K562 (cell line): ENCODE data around the gene SCN1A. TPM values are rescaled to one million over a fixed set of nuclear protein-coding genes. Genes with fewer than 3 reads are reported as not detected.

Source experiments
- ATAC-seq: fragments of 200-7000 bp; cut with Tn5 transposase; 3 replicates; pipeline ENCODE4 v1.9.1; 2020; ENCODE audit warnings: moderate library complexity
- BruUV-seq: library from RNA; stranded (reverse); fragments of 400-500 nt; replicated peaks from 2 replicates; lab custom pipeline; 2021; lab: Mats Ljungman, UMichigan
- CTCF ChIA-PET: fragments of 300-600 bp; formaldehyde crosslinking; extraction: SDS; loops from one replicate; lab custom pipeline; 2021; ENCODE audit warnings: low intra/inter-chr PET ratio; lab: Yijun Ruan, JAX
- POLR2A ChIA-PET: fragments of 300-600, 350-650 bp; sonication (Branson Sonifier 250); formaldehyde crosslinking; extraction: SDS; loops from one replicate; lab custom pipeline; 2021; ENCODE audit warnings: antibody characterized with exemption, inconsistent platforms; lab: Yijun Ruan, JAX
- DNase-seq, 4 experiments: peaks; one replicate each; pipeline versions ENCODE4 v3.0.0 to v3.0.0-alpha.2; 2011 to 2018; ENCODE audit warnings: low spot score in 3 of 4, mixed read lengths in 3 of 4; ENCODE audit errors: extremely low read depth in 1 of 4
- FAIRE-seq: peaks from 2 replicates; lab custom pipeline; 2011; peaks lifted over from hg19 to GRCh38; lab: Jason Lieb, UNC
- H2AFZ ChIP-seq: 2 replicates; pipeline ENCODE4 v1.6.0; 2011; ENCODE audit warnings: low read depth, low read length, control low read depth, inconsistent platforms
- H3K27ac ChIP-seq: fragments of 200-600 bp; 3 replicates; pipeline ENCODE4 v1.8.0; 2011; ENCODE audit warnings: low read depth, mild to moderate bottlenecking, control low read depth, inconsistent platforms, low read length, moderate library complexity, mixed read lengths; ENCODE audit errors: extremely low read depth
- H3K27me3 ChIP-seq, 2 experiments: fragments of 300-600 bp in 1 of 2; 2 replicates in 1 of 2; 3 replicates in 1 of 2; pipeline versions ENCODE4 v1.6.0 to v1.8.0; 2011; ENCODE audit warnings: inconsistent platforms in 2 of 2, low read length in 2 of 2, mild to moderate bottlenecking in 1 of 2, mixed read lengths in 1 of 2, moderate library complexity in 1 of 2; ENCODE audit not compliant: control insufficient read depth in 2 of 2, insufficient read depth in 2 of 2
- H3K36me3 ChIP-seq: fragments of 300-600 bp; 3 replicates; pipeline ENCODE4 v1.8.0; 2011; ENCODE audit warnings: mild to moderate bottlenecking, low read length, inconsistent platforms; ENCODE audit not compliant: control insufficient read depth, insufficient read depth
- H3K4me1 ChIP-seq, 2 experiments: fragments of 200-600 bp in 1 of 2; replicated peaks in 1 of 2; 2 replicates in 1 of 2; 3 replicates in 1 of 2; pipeline versions ENCODE4 v1.5.1 to v1.8.0; 2011; ENCODE audit warnings: inconsistent platforms in 2 of 2, low read length in 2 of 2, mild to moderate bottlenecking in 1 of 2, mixed read lengths in 1 of 2, moderate library complexity in 1 of 2; ENCODE audit not compliant: control insufficient read depth in 2 of 2, insufficient read depth in 2 of 2
- H3K4me2 ChIP-seq: 2 replicates; pipeline ENCODE4 v1.6.1; 2011; ENCODE audit warnings: low read length, control low read depth, inconsistent platforms, mixed read lengths; ENCODE audit not compliant: insufficient read depth
- H3K4me3 ChIP-seq: fragments of 200-600 bp; sonication (generic), shearing (Covaris generic); 2 replicates; pipeline ENCODE4 v1.5.1; 2016; ENCODE audit warnings: control low read depth, inconsistent platforms
- H3K79me2 ChIP-seq: fragments of 200-600 bp; 3 replicates; pipeline ENCODE4 v1.8.0; 2011; ENCODE audit warnings: low read length, inconsistent platforms; ENCODE audit not compliant: control insufficient read depth, insufficient read depth
- H3K9ac ChIP-seq, 2 experiments: 2 replicates each; pipeline versions ENCODE4 v1.6.0 to v1.6.1; 2011; ENCODE audit warnings: low read depth in 2 of 2, low read length in 2 of 2, control low read depth in 1 of 2, inconsistent platforms in 1 of 2, mild to moderate bottlenecking in 1 of 2, mixed read lengths in 1 of 2; ENCODE audit not compliant: insufficient read depth in 1 of 2
- H3K9me1 ChIP-seq: one replicate; pipeline ENCODE4 v1.6.0; 2011; ENCODE audit warnings: inconsistent platforms, mild to moderate bottlenecking, low read length, moderate library complexity; ENCODE audit not compliant: control insufficient read depth, insufficient read depth
- H3K9me3 ChIP-seq: replicated peaks from 2 replicates; pipeline ENCODE4 v1.5.1; 2011; ENCODE audit warnings: low read depth, low read length, inconsistent platforms; ENCODE audit not compliant: control insufficient read depth, insufficient read depth
- H4K20me1 ChIP-seq: replicated peaks from 2 replicates; pipeline ENCODE4 v1.6.1; 2011; ENCODE audit warnings: low read length, inconsistent platforms, mixed read lengths; ENCODE audit not compliant: control insufficient read depth, insufficient read depth
- BCOR ChIP-seq: fragments of 450-650 bp; IDR thresholded peaks from 2 replicates; pipeline ENCODE4 v1.6.1; 2016
- CBFB ChIP-seq: sonication (generic); formaldehyde crosslinking; IDR thresholded peaks from 2 replicates; pipeline ENCODE4 v1.4.0; 2020; ENCODE audit warnings: mild to moderate bottlenecking, missing genetic modification reagents
- E2F3 ChIP-seq: fragments of 250-450 bp; sonication (Bioruptor Pico); IDR thresholded peaks from 2 replicates; pipeline ENCODE4 v1.4.0; 2020; ENCODE audit warnings: mild to moderate bottlenecking
- ETV5 ChIP-seq: sonication (generic); formaldehyde crosslinking; IDR thresholded peaks from 2 replicates; pipeline ENCODE4 v1.4.0; 2020; ENCODE audit warnings: low read depth, mild to moderate bottlenecking, missing genetic modification reagents
- NCOA4 ChIP-seq: fragments of 450-650 bp; IDR thresholded peaks from 2 replicates; pipeline ENCODE4 v1.6.1; 2018; ENCODE audit warnings: mild to moderate bottlenecking; ENCODE audit not compliant: partially characterized antibody
- RBBP5 ChIP-seq: fragments of 200-600 bp; sonication (generic); IDR thresholded peaks from 2 replicates; pipeline ENCODE4 v1.6.1; 2012; ENCODE audit warnings: borderline replicate concordance, mild to moderate bottlenecking, low read length, control low read depth, inconsistent platforms; ENCODE audit not compliant: insufficient read depth, poor library complexity, severe bottlenecking
- RBM15 ChIP-seq: fragments of 200-400 bp; formaldehyde crosslinking; IDR thresholded peaks from 2 replicates; pipeline ENCODE4 v1.6.1; 2018; ENCODE audit warnings: mild to moderate bottlenecking, low read length, moderate library complexity; ENCODE audit not compliant: insufficient read depth
- WHSC1 ChIP-seq: IDR thresholded peaks from one replicate; pipeline ENCODE4 v1.6.1; 2012; ENCODE audit warnings: low read length, control low read depth, inconsistent platforms
- ZNF695 ChIP-seq: fragments of 450-650 bp; formaldehyde crosslinking; IDR thresholded peaks from 2 replicates; pipeline ENCODE4 v1.4.0; 2020; ENCODE audit warnings: mild to moderate bottlenecking, moderate library complexity
- WGBS: fragments of 100-300 bp; shearing (Covaris generic); methylation state at CpG from one replicate; pipeline ENCODE4 v1.1.6; 2016; ENCODE audit warnings: low coverage, mixed read lengths; ENCODE audit not compliant: insufficient coverage; ENCODE audit errors: missing lambda C conversion rate; 5-methylcytosine and 5-hydroxymethylcytosine counted together
- in situ Hi-C: fragments of 300-500 bp; cut with MboI; formaldehyde crosslinking; loops from 4 replicates; pipeline ENCODE4 v1.15.0; 2018; ENCODE audit warnings: inconsistent platforms, mixed read lengths
- intact Hi-C: fragments of 100-400 bp; cut with micrococcal nuclease; formaldehyde crosslinking; loops from 2 replicates; pipeline ENCODE4 v1.14.2; 2022
- polyA plus RNA-seq, 8 experiments: library from polyadenylated mRNA; depleted of rRNA in 4 of 8; stranded (reverse) in 5 of 8; unstranded in 3 of 8; fragments of >200 nt; fragmentation: Nextera tagmentation in 2 of 8; fragmentation: Illumina TruSeq in 1 of 8; extraction: Ambion mirVana in 2 of 8; extraction: Trizol in 1 of 8; gene quantifications; 2 replicates each; pipeline versions ENCODE4 v1.2.1 to v1.2.3, GENCODE V29; 2011 to 2014; ENCODE audit warnings: inconsistent platforms in 1 of 8, missing spikeins in 1 of 8
- total RNA-seq, 7 experiments: library from RNA; depleted of rRNA in 6 of 7; stranded (reverse); fragments of >200 nt in 6 of 7; fragmentation: Illumina TruSeq in 2 of 7; extraction: Trizol in 2 of 7; gene quantifications; 2 replicates each; pipeline versions ENCODE4 v1.2.1 to v1.2.3, GENCODE V29; 2011 to 2021; ENCODE audit warnings: low replicate concordance in 1 of 7

The SCN1A gene
- total and polyA plus RNA-seq, 9 of the 15 experiments (the other 6 are each of a cell fraction or from before 2014, with no cell fraction given) = not detected

GRCh38 chr2:166138667-166139066 is 10.8 kb upstream of the SCN1A start:
- Histone ChIP-seq H3K4me1 (no peaks in the 10 kb centered on the region), H3K9ac (no peak overlapping the region), H3K9me1 (no peaks in the 10 kb centered on the region), H3K27me3 (no peaks in the 10 kb centered on the region), H3K4me3 (no peak overlapping the region), H3K4me2 (no peak overlapping the region), H3K9me3 (no peaks in the 10 kb centered on the region), H2AFZ (no peak overlapping the region), H3K79me2 (no peaks in the 10 kb centered on the region), H3K27ac (no peak overlapping the region), H3K36me3 (no peaks in the 10 kb centered on the region), H4K20me1 (no peaks in the 10 kb centered on the region)
- ChIA-PET CTCF (no interaction called here), POLR2A (interaction anchor here (0.7 kb wide), 1 partner anchor 268 kb away, joined by 3 read pairs; no protein-coding TSS in a partner anchor)
- FAIRE-seq (no peak), DNase-seq (no peak), ATAC-seq (no peak)
- BruUV-seq = no TSS peak
- intact Hi-C loops (no loop called here), in situ Hi-C loops (no loop called here)
- WGBS = 0% methylated on average over 1 of the region's 1 CpG
- TF ChIP-seq CBFB (no peak), ETV5 (CRISPR knock-in tag) (no peak), RBM15 (no peak), ZNF695 (CRISPR knock-in tag) (no peak), E2F3 (CRISPR knock-in tag) (no peak), WHSC1 (no peak), NCOA4 (no peak), RBBP5 (no peak), BCOR (no peak)
